Measurements from ENCODE around the gene MAP3K1.

Gene MAP3K1

DNA sequence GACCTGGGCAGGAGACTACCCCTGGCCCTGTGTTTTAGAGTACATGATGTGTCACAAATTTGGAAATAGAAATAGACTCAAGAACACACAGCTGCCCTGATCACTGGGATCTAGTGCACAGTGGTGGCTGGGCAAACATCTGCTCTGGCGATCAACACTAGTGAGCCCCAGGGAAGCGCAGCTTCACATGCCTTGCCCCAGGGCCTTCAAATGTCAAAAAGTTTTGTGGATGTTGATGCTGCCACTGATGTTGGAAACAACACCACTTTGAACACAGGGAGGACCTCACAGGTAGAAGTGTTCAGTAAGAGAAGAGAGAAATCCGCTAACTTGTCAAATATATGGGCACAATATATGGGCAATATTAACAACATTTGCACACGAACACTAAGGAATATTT, 7.1 kb upstream of the MAP3K1 start:
- Histone ChIP-seq H3K4ac (ENCODE audit: low read depth in 1 of 2, low read length in 2 of 2) (no peak overlapping the region), H3K36me3 (ENCODE audit: control insufficient read depth in 1 of 2, insufficient read depth in 2 of 2, low read depth in 1 of 2, low read length in 2 of 2) (no peaks in the 10 kb centered on the region), H4K91ac (ENCODE audit: low read length) (no peak overlapping the region), H2BK5ac (ENCODE audit: low read depth, low read length, poor library complexity, severe bottlenecking) (no peak overlapping the region), H3K9ac (ENCODE audit: low read length) (no peak overlapping the region), H3K18ac (ENCODE audit: low read depth in 1 of 2, low read length in 2 of 2) (no peak overlapping the region), H2AK5ac (ENCODE audit: low read length, severe bottlenecking) (no peak overlapping the region), H3K27ac (ENCODE audit: low read length, poor library complexity, severe bottlenecking) (no peak overlapping the region), H3K4me1 (ENCODE audit: control insufficient read depth, insufficient read depth, low read depth, low read length) (no peaks in the 10 kb centered on the region), H2BK15ac (ENCODE audit: low read depth, poor library complexity, severe bottlenecking) (peak overlapping the region; percentile 26), H2BK12ac (ENCODE audit: low read length in 2 of 2) (no peak overlapping the region), H2AFZ (ENCODE audit: low read depth, low read length) (no peak overlapping the region), H3K4me3 (ENCODE audit: insufficient read depth in 1 of 2, low read depth in 1 of 2, low read length in 2 of 2) (no peak overlapping the region), H3K23ac (ENCODE audit: low read length in 2 of 2) (no peak overlapping the region), H3K14ac (ENCODE audit: low read length in 2 of 2) (no peak overlapping the region), H4K8ac (ENCODE audit: low read length) (no peak overlapping the region), H3K4me2 (ENCODE audit: low read length, poor library complexity, severe bottlenecking) (no peak overlapping the region), H3K79me1 (replicated peaks; ENCODE audit: low read length, poor library complexity, severe bottlenecking) (no peaks in the 10 kb centered on the region), H3K9me3 (ENCODE audit: control insufficient read depth, low read length) (no peaks in the 10 kb centered on the region), H2BK120ac (ENCODE audit: low read depth, low read length) (no peak overlapping the region), H3K27me3 (ENCODE audit: control insufficient read depth in 1 of 2, insufficient read depth in 1 of 2, low read length in 2 of 2) (no peaks in the 10 kb centered on the region)
- 100% methylated on average over 2 of the region's 4 CpGs for WGBS
- no peak for DNase-seq

DNA sequence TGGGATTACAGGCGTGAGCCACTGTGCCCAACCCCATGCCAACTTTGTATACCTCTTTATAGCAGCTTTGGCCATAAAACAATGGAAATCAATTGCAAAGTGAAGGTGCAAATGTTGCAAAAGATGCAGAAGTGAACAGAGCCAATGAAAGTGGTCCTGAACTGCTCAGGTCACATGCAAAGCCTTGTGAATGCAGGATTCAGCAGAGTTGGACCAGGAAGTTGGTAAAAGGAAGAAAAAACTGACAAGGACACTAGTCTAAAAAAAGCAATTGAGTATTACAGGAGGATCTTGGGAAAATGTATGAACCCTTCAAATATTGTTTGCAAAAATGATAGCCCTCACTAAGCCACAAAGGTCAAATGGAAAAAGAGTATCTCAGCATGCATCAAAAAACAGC, 4.5 kb upstream of the MAP3K1 start:
- Histone ChIP-seq H3K4me3 (ENCODE audit: insufficient read depth in 1 of 2, low read depth in 1 of 2, low read length in 2 of 2) (no peak overlapping the region), H3K27me3 (ENCODE audit: control insufficient read depth in 1 of 2, insufficient read depth in 1 of 2, low read length in 2 of 2) (no peaks in the 10 kb centered on the region), H3K9ac (ENCODE audit: low read length) (no peak overlapping the region), H3K4me2 (ENCODE audit: low read length, poor library complexity, severe bottlenecking) (no peak overlapping the region), H2BK12ac (ENCODE audit: low read length in 2 of 2) (no peak overlapping the region), H4K91ac (ENCODE audit: low read length) (no peak overlapping the region), H3K18ac (ENCODE audit: low read depth in 1 of 2, low read length in 2 of 2) (no peak overlapping the region), H3K27ac (ENCODE audit: low read length, poor library complexity, severe bottlenecking) (no peak overlapping the region), H3K79me1 (replicated peaks; ENCODE audit: low read length, poor library complexity, severe bottlenecking) (no peaks in the 10 kb centered on the region), H3K14ac (ENCODE audit: low read length in 2 of 2) (no peak overlapping the region), H3K9me3 (ENCODE audit: control insufficient read depth, low read length) (no peaks in the 10 kb centered on the region), H3K36me3 (ENCODE audit: control insufficient read depth in 1 of 2, insufficient read depth in 2 of 2, low read depth in 1 of 2, low read length in 2 of 2) (no peaks in the 10 kb centered on the region), H2AFZ (ENCODE audit: low read depth, low read length) (no peak overlapping the region), H3K4ac (ENCODE audit: low read depth in 1 of 2, low read length in 2 of 2) (no peak overlapping the region), H4K8ac (ENCODE audit: low read length) (no peak overlapping the region), H2AK5ac (ENCODE audit: low read length, severe bottlenecking) (no peak overlapping the region), H2BK5ac (ENCODE audit: low read depth, low read length, poor library complexity, severe bottlenecking) (no peak overlapping the region), H3K23ac (ENCODE audit: low read length in 2 of 2) (no peak overlapping the region), H2BK120ac (ENCODE audit: low read depth, low read length) (no peak overlapping the region), H2BK15ac (ENCODE audit: low read depth, poor library complexity, severe bottlenecking) (no peak overlapping the region), H3K4me1 (ENCODE audit: control insufficient read depth, insufficient read depth, low read depth, low read length) (peaks cover 4% of the 10 kb centered on the region)
- no CpG with 5 or more reads among the region's 1 CpG for WGBS
- no peak for DNase-seq

DNA sequence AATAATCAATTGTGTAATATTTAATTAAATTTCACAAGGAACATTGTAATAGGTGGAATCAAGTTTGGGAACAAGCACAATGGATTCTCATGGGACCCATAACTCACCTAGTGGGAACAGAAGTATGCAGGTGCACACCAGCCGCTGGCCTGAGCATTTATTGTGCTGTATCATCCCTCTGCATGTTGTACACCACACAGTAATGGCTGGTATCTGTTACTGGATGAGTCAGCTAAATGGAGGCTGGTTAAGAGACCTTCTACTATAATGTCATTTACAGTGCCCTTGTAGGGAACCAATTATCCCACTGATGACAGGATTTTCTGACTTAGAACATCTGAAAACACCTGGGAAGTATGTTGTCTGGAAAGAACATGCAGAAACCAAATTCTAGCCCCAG, 3.2 kb upstream of the MAP3K1 start:
- H3K79me1 ChIP-seq (replicated peaks; ENCODE audit: low read length, poor library complexity, severe bottlenecking), result no peaks in the 10 kb centered on the region
- no peak overlapping the region for H3K9ac ChIP-seq (ENCODE audit: low read length)

DNA sequence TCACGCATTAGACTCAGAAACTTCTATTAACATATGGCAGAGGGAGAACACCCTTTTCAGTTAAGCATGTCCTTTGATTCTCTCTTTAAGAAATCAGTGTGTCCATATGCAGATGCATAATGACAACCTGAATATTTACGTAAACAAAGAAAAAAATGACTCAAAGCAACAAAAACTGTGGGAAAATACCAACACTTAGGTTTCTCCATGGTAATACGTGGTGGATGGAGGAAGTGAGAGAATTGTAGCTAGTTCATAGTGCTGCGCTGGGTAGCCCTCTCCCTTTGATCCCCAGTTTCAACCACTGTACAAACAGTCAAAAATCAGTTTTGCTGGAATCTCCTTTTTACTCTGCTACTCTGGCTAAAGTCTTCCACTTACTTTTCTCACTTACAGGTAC, 2.0 kb upstream of the MAP3K1 start:
- Histone ChIP-seq H4K8ac (ENCODE audit: low read length) (no peak overlapping the region), H2BK15ac (ENCODE audit: low read depth, poor library complexity, severe bottlenecking) (no peak overlapping the region), H4K91ac (ENCODE audit: low read length) (no peak overlapping the region), H2BK12ac (ENCODE audit: low read length in 2 of 2) (no peak overlapping the region), H3K4me1 (ENCODE audit: control insufficient read depth, insufficient read depth, low read depth, low read length) (peaks cover 4% of the 10 kb centered on the region), H2AFZ (ENCODE audit: low read depth, low read length) (no peak overlapping the region), H3K27me3 (ENCODE audit: control insufficient read depth in 1 of 2, insufficient read depth in 1 of 2, low read length in 2 of 2) (no peaks in the 10 kb centered on the region), H2BK5ac (ENCODE audit: low read depth, low read length, poor library complexity, severe bottlenecking) (no peak overlapping the region), H3K4me3 (ENCODE audit: insufficient read depth in 1 of 2, low read depth in 1 of 2, low read length in 2 of 2) (no peak overlapping the region), H3K36me3 (ENCODE audit: control insufficient read depth in 1 of 2, insufficient read depth in 2 of 2, low read depth in 1 of 2, low read length in 2 of 2) (no peaks in the 10 kb centered on the region), H3K9me3 (ENCODE audit: control insufficient read depth, low read length) (no peaks in the 10 kb centered on the region), H2AK5ac (ENCODE audit: low read length, severe bottlenecking) (no peak overlapping the region), H3K18ac (ENCODE audit: low read depth in 1 of 2, low read length in 2 of 2) (no peak overlapping the region), H3K79me1 (replicated peaks; ENCODE audit: low read length, poor library complexity, severe bottlenecking) (no peaks in the 10 kb centered on the region), H3K23ac (ENCODE audit: low read length in 2 of 2) (no peak overlapping the region), H3K4ac (ENCODE audit: low read depth in 1 of 2, low read length in 2 of 2) (no peak overlapping the region), H2BK120ac (ENCODE audit: low read depth, low read length) (no peak overlapping the region), H3K9ac (ENCODE audit: low read length) (no peak overlapping the region), H3K14ac (ENCODE audit: low read length in 2 of 2) (no peak overlapping the region), H3K27ac (ENCODE audit: low read length, poor library complexity, severe bottlenecking) (no peak overlapping the region), H3K4me2 (ENCODE audit: low read length, poor library complexity, severe bottlenecking) (no peak overlapping the region)
- WGBS, result 95% methylated on average over 2 of the region's 4 CpGs
- no peak for DNase-seq

More for the DNA sequence above, 3.2 kb upstream of the MAP3K1 start:
- Histone ChIP-seq H2BK120ac (ENCODE audit: low read depth, low read length) (no peak overlapping the region), H3K4ac (ENCODE audit: low read depth in 1 of 2, low read length in 2 of 2) (no peak overlapping the region), H3K14ac (ENCODE audit: low read length in 2 of 2) (no peak overlapping the region), H2AFZ (ENCODE audit: low read depth, low read length) (no peak overlapping the region), H3K18ac (ENCODE audit: low read depth in 1 of 2, low read length in 2 of 2) (no peak overlapping the region), H3K4me2 (ENCODE audit: low read length, poor library complexity, severe bottlenecking) (no peak overlapping the region), H2BK15ac (ENCODE audit: low read depth, poor library complexity, severe bottlenecking) (no peak overlapping the region), H2BK5ac (ENCODE audit: low read depth, low read length, poor library complexity, severe bottlenecking) (no peak overlapping the region), H3K27ac (ENCODE audit: low read length, poor library complexity, severe bottlenecking) (no peak overlapping the region), H3K23ac (ENCODE audit: low read length in 2 of 2) (no peak overlapping the region), H3K4me3 (ENCODE audit: insufficient read depth in 1 of 2, low read depth in 1 of 2, low read length in 2 of 2) (no peak overlapping the region), H2BK12ac (ENCODE audit: low read length in 2 of 2) (peak overlapping the region in 1 of 2 experiments; percentile 10), H4K8ac (ENCODE audit: low read length) (no peak overlapping the region), H3K9me3 (ENCODE audit: control insufficient read depth, low read length) (no peaks in the 10 kb centered on the region), H3K4me1 (ENCODE audit: control insufficient read depth, insufficient read depth, low read depth, low read length) (peaks cover 4% of the 10 kb centered on the region), H3K36me3 (ENCODE audit: control insufficient read depth in 1 of 2, insufficient read depth in 2 of 2, low read depth in 1 of 2, low read length in 2 of 2) (no peaks in the 10 kb centered on the region), H2AK5ac (ENCODE audit: low read length, severe bottlenecking) (no peak overlapping the region), H4K91ac (ENCODE audit: low read length) (no peak overlapping the region), H3K27me3 (ENCODE audit: control insufficient read depth in 1 of 2, insufficient read depth in 1 of 2, low read length in 2 of 2) (no peaks in the 10 kb centered on the region)
- peak; percentile 41 for DNase-seq
- 83% methylated on average over 1 of the region's 1 CpG for WGBS
